ENCODE data around the gene RUNX1.

DNA sequence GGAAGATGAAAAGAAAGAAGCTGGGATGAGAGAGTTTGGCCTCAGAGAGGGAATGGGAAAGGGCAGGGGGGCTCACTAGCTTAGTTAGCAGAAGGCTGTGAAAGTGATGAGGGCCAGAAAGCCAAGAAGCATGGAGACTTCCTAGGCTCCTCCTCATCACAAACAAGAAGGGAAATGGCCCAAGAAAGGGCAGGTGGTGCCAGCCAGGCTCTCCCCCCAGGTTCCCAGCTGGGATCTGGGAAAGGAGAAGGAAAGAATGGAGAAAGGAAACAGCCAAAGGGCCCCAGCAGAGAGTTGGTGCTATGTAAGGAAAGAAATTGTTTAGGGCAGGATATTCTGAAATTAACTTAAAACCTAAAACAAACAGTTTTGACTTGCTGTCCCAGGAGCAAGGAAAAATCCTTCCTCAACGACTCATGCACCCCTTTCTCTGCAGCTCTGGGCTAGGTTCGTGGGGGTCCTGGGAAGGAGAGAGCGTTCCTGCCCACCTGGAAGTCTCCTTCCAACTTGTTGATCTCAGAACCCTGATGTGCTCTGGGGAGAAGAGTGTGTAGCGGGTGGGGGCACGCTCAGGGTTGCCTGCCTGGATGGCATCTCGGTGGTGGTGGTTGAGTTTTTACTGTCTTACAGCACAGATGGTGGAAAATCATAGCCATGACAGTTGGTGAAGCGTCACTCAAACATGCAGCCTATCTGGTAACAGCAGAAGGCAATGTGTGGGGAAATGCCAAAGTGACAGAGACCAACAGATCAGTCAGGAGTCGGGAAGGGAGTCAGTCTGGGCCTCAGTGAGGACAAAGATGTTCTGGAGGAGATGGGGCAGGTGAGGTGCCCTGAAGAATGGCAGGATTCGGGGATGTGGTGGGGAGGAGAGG lies 233.0 kb downstream of the RUNX1 start:
- TF ChIP-seq, protein P1, sequence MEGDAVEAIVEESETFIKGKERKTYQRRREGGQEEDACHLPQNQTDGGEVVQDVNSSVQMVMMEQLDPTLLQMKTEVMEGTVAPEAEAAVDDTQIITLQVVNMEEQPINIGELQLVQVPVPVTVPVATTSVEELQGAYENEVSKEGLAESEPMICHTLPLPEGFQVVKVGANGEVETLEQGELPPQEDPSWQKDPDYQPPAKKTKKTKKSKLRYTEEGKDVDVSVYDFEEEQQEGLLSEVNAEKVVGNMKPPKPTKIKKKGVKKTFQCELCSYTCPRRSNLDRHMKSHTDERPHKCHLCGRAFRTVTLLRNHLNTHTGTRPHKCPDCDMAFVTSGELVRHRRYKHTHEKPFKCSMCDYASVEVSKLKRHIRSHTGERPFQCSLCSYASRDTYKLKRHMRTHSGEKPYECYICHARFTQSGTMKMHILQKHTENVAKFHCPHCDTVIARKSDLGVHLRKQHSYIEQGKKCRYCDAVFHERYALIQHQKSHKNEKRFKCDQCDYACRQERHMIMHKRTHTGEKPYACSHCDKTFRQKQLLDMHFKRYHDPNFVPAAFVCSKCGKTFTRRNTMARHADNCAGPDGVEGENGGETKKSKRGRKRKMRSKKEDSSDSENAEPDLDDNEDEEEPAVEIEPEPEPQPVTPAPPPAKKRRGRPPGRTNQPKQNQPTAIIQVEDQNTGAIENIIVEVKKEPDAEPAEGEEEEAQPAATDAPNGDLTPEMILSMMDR (IDR thresholded peaks at IDR 0.05): no peak
- no peak for TF ChIP-seq POLR2A (IDR thresholded peaks at IDR 0.05)

Measured in right lobe of liver (tissue), 4 donors.